Heart right ventricle (tissue), 16 donors: ENCODE results near the gene CS. TPM values are rescaled to one million over a fixed set of nuclear protein-coding genes. Genes with fewer than 3 reads are reported as not detected.
"Not testable (repeated sequence)": the region's sequence is repeated elsewhere in the genome, so short reads cannot be mapped to it uniquely, and the experiment has no call there.

Experiments used
- ATAC-seq, 8 donors: fragments of 200-7000 bp; cut with Tn5 transposase; one replicate each; pipeline ENCODE4 v1.9.1; 2020; ENCODE audit warnings: mild to moderate bottlenecking in 8 of 8, moderate library complexity in 8 of 8, moderate number of reproducible peaks in 1 of 8
- DNase-seq, 2 donors: peaks; one replicate each; pipeline ENCODE4 v3.0.0-alpha.2; 2020
- H3K27ac ChIP-seq, 10 donors: fragments of 200-600 bp; sonication (generic) in 2 of 10; one replicate each; pipeline versions ENCODE4 v1.5.0 to v1.8.0; 2020 to 2022; ENCODE audit warnings: mild to moderate bottlenecking in 3 of 10
- H3K27me3 ChIP-seq, 7 donors: fragments of 200-600 bp; one replicate each; pipeline ENCODE4 v1.8.0; 2021 to 2022; ENCODE audit warnings: mild to moderate bottlenecking in 2 of 7
- H3K36me3 ChIP-seq, 9 donors: fragments of 200-600 bp; sonication (generic) in 1 of 9; one replicate each; pipeline versions ENCODE4 v1.5.0 to v1.8.0; 2020 to 2022; ENCODE audit warnings: mild to moderate bottlenecking in 2 of 9
- H3K4me1 ChIP-seq, 9 donors: fragments of 200-600 bp; sonication (generic) in 1 of 9; one replicate each; pipeline versions ENCODE4 v1.5.0 to v1.8.0; 2020 to 2022; ENCODE audit warnings: mild to moderate bottlenecking in 4 of 9
- H3K4me3 ChIP-seq, 10 donors: fragments of 200-600 bp; sonication (generic) in 2 of 10; one replicate each; pipeline versions ENCODE4 v1.5.0 to v1.8.0; 2020 to 2022; ENCODE audit warnings: mild to moderate bottlenecking in 7 of 10, moderate library complexity in 2 of 10
- H3K9me3 ChIP-seq, 11 donors: fragments of 200-600 bp in 10 of 11; sonication (generic) in 2 of 11; one replicate each; pipeline versions ENCODE4 v1.5.0 to v1.8.0; 2013 to 2022; ENCODE audit warnings: mild to moderate bottlenecking in 2 of 11, control low read depth in 1 of 11, moderate library complexity in 1 of 11
- WGBS, 2 donors: extraction: QIAGEN DNeasy Blood & Tissue Kit; methylation state at CpG; one replicate each; pipeline ENCODE4 v1.1.7; 2013; ENCODE audit warnings: inconsistent platforms in 1 of 2; 5-methylcytosine and 5-hydroxymethylcytosine counted together
- intact Hi-C, 10 donors: fragments of 100-400 bp; cut with DNase I; formaldehyde crosslinking; loops; one replicate each; pipeline versions ENCODE4 v1.11.1 to v1.14.2; 2022
- polyA plus RNA-seq, 2 donors: library from polyadenylated mRNA; stranded (reverse); fragments of 200-250 nt; gene quantifications; one replicate each; pipeline ENCODE4 v1.2.3, GENCODE V29; 2013
- total RNA-seq, 10 donors: library from RNA; stranded (reverse); fragmentation: NEBNext Ultra II Directional in 3 of 10; extraction: Animal tissue kit (Norgen Biotek cat#: 25700) in 3 of 10; gene quantifications; one replicate each; pipeline versions ENCODE4 v1.2.1 to v1.2.4, GENCODE V29; 2021 to 2023
- TF ChIP-seq, protein P1 (sequence below), 9 donors: fragments of 200-600 bp; sonication (generic) in 2 of 9; IDR thresholded peaks; one replicate each; pipeline versions ENCODE4 v1.5.0 to v1.8.0; 2021 to 2022; ENCODE audit warnings: antibody characterized with exemption in 9 of 9, mild to moderate bottlenecking in 5 of 9, moderate library complexity in 1 of 9
- donor health status: Arrhythmogenic right ventricular cardiomyopathy.
- donor health status: ischemic (EF 13 %, LVEDD 7.1; RV severe dilation, severe dysfunction).
- donor health status: healthy with polysubstance abuse.
- donor health status: DM: no; HTN: yes; CAD: no.
- donor health status: DM: no; HTN: no; CAD: no.
- donor health status: ischemic (EF 25% LVEDD 6.9; RV normal size, moderate dysfunction).
- donor health status: ischemic (EF 25% LVEDD 5.7; RV mildly dilated, moderate dysfunction).
- donor health status: healthy.
- donor health status: DM: yes; HTN: yes; CAD: no.
- donor health status: Ischemic cardiomyopathy.
- donor health status: ischemic (EF 35%, LVEDD 5.7; RV mildly dilated, moderate dysfunction).
- donor health status: nonischemic (EF 11% LVEDD 7.7; RV severe dilation, severe dysfunction).
- donor health status: DM: yes; HTN: yes; CAD: no.
- donor health status: PGD.
- donor health status: ischemic (EF 29% LVEDD 5.4; RV normal size, mild dysfunction).
- donor health status: nonischemic (EF 23%, LVEDD 6.1; RV moderate dilation, normal function).

CS gene
- total and polyA plus RNA-seq, 12 donors = 154 to 991 (median 859) TPM

DNA sequence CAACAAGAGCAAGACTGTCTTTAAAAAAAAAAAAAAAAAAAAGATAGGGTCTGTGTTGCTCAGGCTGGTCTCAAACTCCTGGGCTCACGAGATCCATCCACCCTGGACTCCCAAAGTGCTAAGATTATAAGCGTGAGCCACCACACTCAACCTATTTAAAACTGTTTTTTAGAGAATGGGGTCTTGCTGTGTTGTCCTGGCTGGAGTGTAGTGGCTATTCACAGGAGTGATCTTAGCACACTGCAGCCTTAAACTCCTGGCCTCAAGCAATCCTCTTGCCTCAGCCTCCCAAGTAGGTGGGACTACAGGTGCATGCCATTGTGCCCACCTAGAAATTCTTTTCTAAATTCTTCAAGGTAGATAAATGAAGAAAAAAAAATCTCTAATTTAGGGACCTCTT lies 25.8 kb downstream of the CS start:
- Histone ChIP-seq H3K36me3 (peaks cover 3 to 100% (median 69%) of the 10 kb centered on the region in 9 donors), H3K9me3 (no peaks in the 10 kb centered on the region), H3K27ac (no peak overlapping the region), H3K4me3 (no peak overlapping the region), H3K4me1 (peaks cover 0 to 32% (median 15%) of the 10 kb centered on the region in 9 donors), H3K27me3 (no peaks in the 10 kb centered on the region)
- intact Hi-C loops = no loop called here
- ATAC-seq (no peak), DNase-seq (no peak)
- 96 to 99% methylated on average over 2 of the region's 2 CpGs for WGBS, 2 donors
- TF ChIP-seq, protein P1, sequence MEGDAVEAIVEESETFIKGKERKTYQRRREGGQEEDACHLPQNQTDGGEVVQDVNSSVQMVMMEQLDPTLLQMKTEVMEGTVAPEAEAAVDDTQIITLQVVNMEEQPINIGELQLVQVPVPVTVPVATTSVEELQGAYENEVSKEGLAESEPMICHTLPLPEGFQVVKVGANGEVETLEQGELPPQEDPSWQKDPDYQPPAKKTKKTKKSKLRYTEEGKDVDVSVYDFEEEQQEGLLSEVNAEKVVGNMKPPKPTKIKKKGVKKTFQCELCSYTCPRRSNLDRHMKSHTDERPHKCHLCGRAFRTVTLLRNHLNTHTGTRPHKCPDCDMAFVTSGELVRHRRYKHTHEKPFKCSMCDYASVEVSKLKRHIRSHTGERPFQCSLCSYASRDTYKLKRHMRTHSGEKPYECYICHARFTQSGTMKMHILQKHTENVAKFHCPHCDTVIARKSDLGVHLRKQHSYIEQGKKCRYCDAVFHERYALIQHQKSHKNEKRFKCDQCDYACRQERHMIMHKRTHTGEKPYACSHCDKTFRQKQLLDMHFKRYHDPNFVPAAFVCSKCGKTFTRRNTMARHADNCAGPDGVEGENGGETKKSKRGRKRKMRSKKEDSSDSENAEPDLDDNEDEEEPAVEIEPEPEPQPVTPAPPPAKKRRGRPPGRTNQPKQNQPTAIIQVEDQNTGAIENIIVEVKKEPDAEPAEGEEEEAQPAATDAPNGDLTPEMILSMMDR (IDR thresholded peaks at IDR 0.05) = no peak

DNA sequence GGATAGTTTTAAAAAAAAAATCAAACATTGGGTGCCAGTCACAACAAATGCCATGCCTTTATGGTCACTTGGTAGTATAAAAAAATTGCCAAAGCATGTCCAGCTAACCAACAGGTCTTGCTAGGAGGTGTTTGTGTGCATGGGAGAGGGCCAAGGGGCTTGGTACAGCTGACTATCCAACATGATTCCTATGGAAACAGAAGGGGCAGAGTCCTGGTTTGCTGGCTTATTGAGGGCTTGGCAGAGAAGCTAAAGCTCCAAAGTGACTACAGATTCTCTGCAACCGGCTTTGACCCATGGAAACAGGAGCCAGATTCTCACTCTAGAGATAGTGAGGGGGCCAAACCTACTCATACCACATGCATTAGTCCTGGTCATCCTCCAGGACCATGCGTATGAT lies 27.7 kb downstream of the CS start:
- peak overlapping the region in 5 of 10 donors; percentile 13 to 98 (median 83) for H3K27ac ChIP-seq
- H3K4me3 ChIP-seq, H3K27me3 ChIP-seq, H3K9me3 ChIP-seq, intact Hi-C loops, DNase-seq: not testable (repeated sequence)
- peak in 3 of 8 donors; percentile 9 to 36 (median 12) for ATAC-seq
- H3K4me1 ChIP-seq = peaks cover 5 to 49% (median 24%) of the 10 kb centered on the region in 9 donors
- peaks cover 3 to 91% (median 52%) of the 10 kb centered on the region in 9 donors for H3K36me3 ChIP-seq
- WGBS, 2 donors = 50 to 68% methylated on average over 2 of the region's 2 CpGs

DNA sequence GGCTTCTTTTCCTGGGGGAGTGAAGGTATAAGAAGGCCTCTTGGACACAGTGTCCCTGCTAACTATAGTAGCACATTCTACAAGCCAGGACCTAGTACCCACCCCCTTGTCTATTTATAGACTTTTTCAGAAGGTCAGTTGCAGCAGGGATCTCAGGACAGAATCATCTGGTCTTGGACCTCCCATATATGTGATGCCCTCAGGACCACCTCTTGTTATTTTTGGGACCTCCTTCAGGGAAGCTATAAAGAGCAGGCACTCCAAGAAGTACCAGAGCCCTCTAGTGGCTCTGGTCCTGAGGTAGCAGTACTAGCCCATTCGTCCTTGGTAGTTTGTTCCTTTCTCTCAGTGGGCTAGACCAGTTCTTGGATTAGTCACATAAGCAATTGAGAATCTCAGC lies 29.1 kb downstream of the CS start:
- Histone ChIP-seq H3K36me3 (peaks cover 3 to 76% (median 46%) of the 10 kb centered on the region in 9 donors), H3K4me3 (no peak overlapping the region), H3K4me1 (peaks cover 12 to 57% (median 28%) of the 10 kb centered on the region in 9 donors), H3K9me3 (no peaks in the 10 kb centered on the region), H3K27me3 (no peaks in the 10 kb centered on the region), H3K27ac (peak overlapping the region; percentile 45 to 98 (median 84))
- TF ChIP-seq, protein P1 (IDR thresholded peaks at IDR 0.05) = peak in 6 of 9 donors; percentile 13 to 56 (median 45)
- DNase-seq (peak in 1 of 2 donors; percentile 21), ATAC-seq (peak; percentile 6 to 78 (median 52))
- intact Hi-C loops = no loop called here
- WGBS, 2 donors = 0 to 18% methylated on average over 1 of the region's 1 CpG

DNA sequence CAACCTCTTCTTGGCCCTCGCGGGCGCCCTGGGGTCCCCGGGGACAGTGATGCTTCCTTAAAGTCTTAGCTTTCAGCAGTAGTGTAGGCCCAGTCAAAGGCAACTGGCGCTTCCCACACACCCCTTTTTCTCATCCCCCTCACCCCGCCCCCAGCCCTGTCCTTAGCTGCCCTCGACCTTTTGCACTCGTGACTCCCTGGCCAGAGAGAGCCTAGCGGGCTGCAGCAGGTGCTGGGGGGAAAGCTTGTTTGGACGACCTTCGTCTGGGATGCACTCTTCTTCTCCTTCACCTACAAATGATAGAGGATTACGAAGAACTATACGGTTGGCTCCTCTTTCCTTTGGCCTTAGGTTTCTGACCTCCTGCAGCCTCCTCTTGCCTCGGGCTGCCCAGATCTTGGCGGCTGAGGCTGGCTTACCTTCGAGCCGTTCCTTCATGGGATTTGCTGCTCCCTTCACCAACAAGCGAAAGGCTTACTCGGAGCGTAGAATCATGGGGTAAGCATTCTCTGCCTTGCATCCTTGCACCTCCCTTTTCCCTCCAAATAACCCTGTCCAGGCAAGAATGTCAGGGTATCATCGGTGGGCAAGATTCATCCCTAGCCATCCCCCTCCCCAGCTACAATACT lies 32.6 kb downstream of the CS start:
- H3K4me3 ChIP-seq = peak overlapping the region; percentile 57 to 90 (median 78)
- H3K27me3 ChIP-seq = no peaks in the 10 kb centered on the region
- TF ChIP-seq, protein P1 (IDR thresholded peaks at IDR 0.05) = no peak
- DNase-seq (peak; percentile 62 to 63), ATAC-seq (peak; percentile 15 to 57 (median 40))
- WGBS, 2 donors = 19% methylated on average over 21 of the region's 21 CpGs
- intact Hi-C loops = loop anchor here in 3 of 10 donors (2.0 to 10.0 kb wide), 3 partner anchors 25 to 197 kb away; partner anchors contain the start of genes CS (in 2 of the 3) and SPRYD4 (in 1 of the 3)
- H3K9me3 ChIP-seq = no peaks in the 10 kb centered on the region
- peaks cover 12 to 59% (median 27%) of the 10 kb centered on the region in 9 donors for H3K4me1 ChIP-seq
- H3K36me3 ChIP-seq = peaks cover 0 to 42% (median 15%) of the 10 kb centered on the region in 9 donors
- peak overlapping the region; percentile 90 to 99 (median 96) for H3K27ac ChIP-seq
